HG03565 (cell line): ENCODE results near the gene SRGAP3.

ENCODE experiments used
- ATAC-seq: cut with Tn5 transposase; IDR thresholded peaks from one replicate; pipeline ENCODE4 v1.9.1; 2021; ENCODE audit warnings: mild to moderate bottlenecking, moderate library complexity; ENCODE audit not compliant: unreplicated experiment

Gene SRGAP3

DNA sequence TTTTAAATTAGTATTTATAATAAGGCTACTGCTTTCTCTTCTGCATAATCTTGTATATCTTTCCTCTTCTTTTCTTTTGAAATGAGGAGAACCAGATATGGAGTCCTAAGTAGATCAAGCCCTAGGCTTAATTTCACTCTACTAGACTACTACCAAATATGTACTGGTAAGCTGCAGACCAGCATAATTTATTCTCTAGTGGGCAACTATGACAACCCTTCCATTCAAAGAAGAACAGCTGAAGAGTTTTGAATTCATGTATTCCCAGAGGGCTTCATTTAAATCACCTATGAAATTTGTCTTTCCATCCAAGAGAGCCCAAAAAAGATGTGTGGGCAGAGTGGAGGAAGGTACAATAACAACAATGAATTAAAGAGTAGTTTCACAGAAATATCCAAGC, 296.1 kb downstream of the SRGAP3 start:
- ATAC-seq, result no peak

GRCh38 chr3:8952130-8952529, 297.3 kb downstream of the SRGAP3 start:
- ATAC-seq, result no peak

- ATAC-seq, result no peak
These were observed 303.4 kb downstream of the SRGAP3 start for GRCh38 chr3:8945890-8946600.

GRCh38 chr3:8942746-8943488, 306.5 kb downstream of the SRGAP3 start:
- no peak for ATAC-seq

DNA sequence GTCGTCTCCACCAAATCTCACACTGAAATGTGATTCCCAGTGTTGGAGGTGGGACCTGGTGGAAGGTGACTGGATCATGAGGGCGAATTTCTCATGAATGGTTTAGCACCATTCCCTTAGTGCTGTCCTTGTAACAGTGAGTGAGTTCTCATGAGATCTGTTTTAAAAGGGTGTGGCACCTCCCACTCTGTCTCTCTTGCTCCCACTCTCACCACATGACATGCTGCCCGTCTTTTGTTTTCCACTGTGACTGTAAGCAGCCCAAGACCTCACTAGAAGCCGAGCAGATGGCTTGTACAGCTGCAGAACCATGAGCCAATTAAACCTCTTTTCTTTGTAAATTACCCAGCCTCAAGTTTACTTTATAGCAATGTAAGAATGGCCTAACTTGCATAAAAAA, 307.3 kb downstream of the SRGAP3 start:
- ATAC-seq, result no peak

GRCh38 chr3:8938021-8938420, 311.4 kb downstream of the SRGAP3 start:
- ATAC-seq, result no peak

- no peak for ATAC-seq
These were observed 312.1 kb downstream of the SRGAP3 start for GRCh38 chr3:8937064-8938020.

GRCh38 chr3:8932507-8932906, 316.9 kb downstream of the SRGAP3 start:
- ATAC-seq, result no peak

DNA sequence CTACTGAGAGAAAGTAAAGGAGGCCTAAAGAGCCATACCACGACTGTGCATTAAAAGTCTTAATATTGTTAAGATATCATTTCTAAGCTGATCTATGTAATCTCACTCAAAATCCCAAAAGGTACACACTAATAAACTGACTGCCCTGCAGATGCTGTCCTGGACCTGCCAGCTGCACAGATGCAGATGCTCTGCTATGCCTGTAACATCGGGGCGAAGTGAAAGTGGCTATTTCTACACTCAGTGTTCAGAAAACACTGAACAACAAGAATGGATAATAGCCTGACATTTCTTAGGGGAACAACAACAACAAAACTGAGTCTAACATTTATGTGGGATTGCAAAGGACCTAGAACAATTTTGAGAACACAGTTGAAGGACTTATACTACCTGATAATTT, 318.1 kb downstream of the SRGAP3 start:
- no peak for ATAC-seq
